GM21529 (cell line): ENCODE results near the gene MRPL20.
A peak's percentile ranks its signal among the peaks of the same experiment; 100 is the strongest.
"Not testable (repeated sequence)": the region's sequence is repeated elsewhere in the genome, so short reads cannot be mapped to it uniquely, and the experiment has no call there.

Experiments
- ATAC-seq: cut with Tn5 transposase; IDR thresholded peaks from one replicate; pipeline ENCODE4 v1.9.1; 2021; ENCODE audit not compliant: unreplicated experiment

The MRPL20 gene

GRCh38 chr1:1406821-1407635 is at the start of gene MRPL20:
MRPL20 (minus strand) TSS chr1:1407293; CDS start chr1:1407217, 76 bp downstream.
- ATAC-seq: peak; percentile 94

- not testable (repeated sequence) for ATAC-seq
These were observed 49.7 kb upstream of the MRPL20 start for GRCh38 chr1:1456683-1457255.

- ATAC-seq: not testable (repeated sequence)
These were observed 48.8 kb upstream of the MRPL20 start for GRCh38 chr1:1455934-1456333.

- no peak for ATAC-seq
These were observed 48.3 kb upstream of the MRPL20 start for GRCh38 chr1:1455366-1455884.

GRCh38 chr1:1454286-1455056 is 47.4 kb upstream of the MRPL20 start:
- ATAC-seq: not testable (repeated sequence)

GRCh38 chr1:1452882-1453281 is 45.8 kb upstream of the MRPL20 start:
- ATAC-seq: no peak

- not testable (repeated sequence) for ATAC-seq
These were observed 45.3 kb upstream of the MRPL20 start for GRCh38 chr1:1452365-1452739.

GRCh38 chr1:1451696-1452364 is 44.7 kb upstream of the MRPL20 start:
- no peak for ATAC-seq

GRCh38 chr1:1450616-1451015 is 43.5 kb upstream of the MRPL20 start:
- ATAC-seq: not testable (repeated sequence)

GRCh38 chr1:1449099-1449739 is 42.1 kb upstream of the MRPL20 start, which contains the start of gene ATAD3C:
ATAD3C (plus strand) TSS chr1:1449689; CDS start chr1:1450684, 995 bp downstream.
- ATAC-seq: no peak

GRCh38 chr1:1446631-1447030 is 39.5 kb upstream of the MRPL20 start:
- not testable (repeated sequence) for ATAC-seq

- ATAC-seq: no peak
These were observed 35.1 kb upstream of the MRPL20 start for GRCh38 chr1:1442069-1442770.

- ATAC-seq: no peak
These were observed 34.2 kb upstream of the MRPL20 start for GRCh38 chr1:1441002-1441888.

GRCh38 chr1:1440262-1441001 is 33.3 kb upstream of the MRPL20 start:
- no peak for ATAC-seq

- no peak for ATAC-seq
These were observed 32.6 kb upstream of the MRPL20 start for GRCh38 chr1:1439546-1440261.

- no peak for ATAC-seq
These were observed 31.7 kb upstream of the MRPL20 start for GRCh38 chr1:1438531-1439381.
